ENCODE measurements around the gene SNRPF.

GRCh38 chr12:95857799-95858198 is 953 bp upstream of the SNRPF start:
- no peak for TF ChIP-seq CTCF (IDR thresholded peaks at IDR 0.05)
- TF ChIP-seq POLR2A (IDR thresholded peaks at IDR 0.05): no peak

Data from testis (tissue), 2 donors.